HG03139 (cell line): ENCODE results near the gene CRMP1.

Experiments used
- ATAC-seq: cut with Tn5 transposase; IDR thresholded peaks from one replicate; pipeline ENCODE4 v1.9.1; 2021; ENCODE audit not compliant: unreplicated experiment

CRMP1 gene

GRCh38 chr4:5774416-5775036 lies 118.4 kb downstream of the CRMP1 start:
- ATAC-seq, result no peak

- no peak for ATAC-seq
Observed at GRCh38 chr4:5773271-5773555, 119.7 kb downstream of the CRMP1 start.

- no peak for ATAC-seq
Observed at GRCh38 chr4:5772528-5773270, 120.2 kb downstream of the CRMP1 start.
